ENCODE data around the gene PDXK. TPM values are rescaled to one million over a fixed set of nuclear protein-coding genes. Genes with fewer than 3 reads are reported as not detected.
A peak's percentile ranks its signal among the peaks of the same experiment; 100 is the strongest.

Gene PDXK
- total and polyA plus RNA-seq, 10 of the 15 experiments (the other 5 are each of a cell fraction or from before 2014, with no cell fraction given), result 3.7 to 141 (median 60.0) TPM

DNA sequence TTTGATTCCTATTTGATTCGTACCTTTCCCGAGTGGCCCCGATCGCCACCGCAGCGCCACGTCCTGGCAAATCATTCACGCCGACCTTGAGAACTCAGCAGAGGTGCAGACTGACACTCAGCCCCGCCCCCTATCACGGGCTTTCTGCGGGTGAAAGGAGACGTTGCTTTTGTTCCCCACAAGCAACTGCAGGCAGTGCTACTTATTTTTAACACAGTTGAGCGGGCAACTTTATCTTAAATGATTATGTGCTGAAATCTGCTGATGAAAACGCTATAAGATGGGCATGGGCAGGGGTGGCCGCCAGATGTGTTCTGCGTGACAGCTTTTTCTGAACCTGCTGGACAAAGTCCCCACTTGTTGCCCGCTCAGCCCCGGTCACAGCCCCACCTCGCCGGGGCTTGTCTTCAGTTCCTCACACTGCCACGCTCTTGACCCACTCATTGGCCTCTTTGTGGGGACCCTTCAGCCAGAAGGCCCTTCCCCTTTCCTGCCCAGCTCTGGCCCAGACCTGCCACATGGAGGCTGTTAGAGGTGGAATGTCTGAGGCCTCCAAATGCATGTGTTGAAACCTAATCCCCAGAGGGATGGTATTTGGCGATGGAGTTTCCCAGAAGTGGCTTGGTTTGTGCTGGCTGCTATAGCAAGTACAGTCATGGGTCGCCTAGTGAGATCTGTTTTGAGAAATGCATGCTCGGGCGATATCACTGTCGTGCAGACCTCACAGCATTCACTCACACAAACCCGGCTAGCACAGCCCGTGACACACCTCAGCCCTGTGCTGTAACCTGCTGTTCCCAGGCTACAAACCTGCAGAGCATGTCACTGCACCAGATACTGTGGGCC lies 15.7 kb upstream of the PDXK start:
- H3K27ac ChIP-seq (ENCODE audit: control insufficient read depth, insufficient read depth), result no peak overlapping the region
- no peak overlapping the region for H3K4me3 ChIP-seq
- H3K36me3 ChIP-seq (ENCODE audit: control insufficient read depth in 2 of 2, insufficient read depth in 2 of 2, low read length in 1 of 2), result no peaks in the 10 kb centered on the region
- 0 out of 2 replicates have a peak overlapping the region, but pooled peaks have one; percentile 9 for H3K4me2 ChIP-seq (ENCODE audit: control insufficient read depth, insufficient read depth)
- ChIA-PET CTCF (no interaction called here), RAD21 (ENCODE audit: unreplicated experiment) (no interaction called here), SMC1A (ENCODE audit: uncharacterized antibody, unreplicated experiment) (no interaction called here), POLR2A (no interaction called here)
- H3K9ac ChIP-seq (ENCODE audit: control insufficient read depth, insufficient read depth, low read length), result no peak overlapping the region
- no peaks in the 10 kb centered on the region for H3K9me3 ChIP-seq (replicated peaks; ENCODE audit: control insufficient read depth, insufficient read depth, low read length)
- in situ Hi-C loops (cut with MboI) (no loop called here), intact Hi-C loops (cut with micrococcal nuclease; ENCODE audit: unreplicated experiment) (no loop called here)
- H3K27me3 ChIP-seq (replicated peaks in 1 of 2; ENCODE audit: control insufficient read depth in 2 of 2, insufficient read depth in 2 of 2, low read length in 1 of 2), result no peaks in the 10 kb centered on the region; a peak in 1 of 4 replicates
- FAIRE-seq (no peak), ATAC-seq (peak; percentile 41), DNase-seq (ENCODE audit: low read depth, low spot score) (no peak)
- 0 out of 2 replicates have a peak overlapping the region, but pooled peaks have one; percentile 12 for H2AFZ ChIP-seq (ENCODE audit: control insufficient read depth, low read depth, low read length)
- H3K4me1 ChIP-seq (ENCODE audit: control insufficient read depth, insufficient read depth, low read length), result peaks cover 6% of the 10 kb centered on the region
- no peaks in the 10 kb centered on the region for H4K20me1 ChIP-seq (ENCODE audit: control insufficient read depth, insufficient read depth)
- no TSS peak for BruUV-seq (replicated peaks)
- H3K79me2 ChIP-seq (ENCODE audit: control insufficient read depth, insufficient read depth, low read length), result no peaks in the 10 kb centered on the region
- TF ChIP-seq, protein P1, sequence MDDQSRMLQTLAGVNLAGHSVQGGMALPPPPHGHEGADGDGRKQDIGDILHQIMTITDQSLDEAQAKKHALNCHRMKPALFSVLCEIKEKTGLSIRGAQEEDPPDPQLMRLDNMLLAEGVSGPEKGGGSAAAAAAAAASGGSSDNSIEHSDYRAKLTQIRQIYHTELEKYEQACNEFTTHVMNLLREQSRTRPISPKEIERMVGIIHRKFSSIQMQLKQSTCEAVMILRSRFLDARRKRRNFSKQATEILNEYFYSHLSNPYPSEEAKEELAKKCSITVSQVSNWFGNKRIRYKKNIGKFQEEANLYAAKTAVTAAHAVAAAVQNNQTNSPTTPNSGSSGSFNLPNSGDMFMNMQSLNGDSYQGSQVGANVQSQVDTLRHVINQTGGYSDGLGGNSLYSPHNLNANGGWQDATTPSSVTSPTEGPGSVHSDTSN (IDR thresholded peaks at IDR 0.05; ENCODE audit: insufficient replicate concordance, low read depth, low read length), result no peak
- TF ChIP-seq, protein P2, sequence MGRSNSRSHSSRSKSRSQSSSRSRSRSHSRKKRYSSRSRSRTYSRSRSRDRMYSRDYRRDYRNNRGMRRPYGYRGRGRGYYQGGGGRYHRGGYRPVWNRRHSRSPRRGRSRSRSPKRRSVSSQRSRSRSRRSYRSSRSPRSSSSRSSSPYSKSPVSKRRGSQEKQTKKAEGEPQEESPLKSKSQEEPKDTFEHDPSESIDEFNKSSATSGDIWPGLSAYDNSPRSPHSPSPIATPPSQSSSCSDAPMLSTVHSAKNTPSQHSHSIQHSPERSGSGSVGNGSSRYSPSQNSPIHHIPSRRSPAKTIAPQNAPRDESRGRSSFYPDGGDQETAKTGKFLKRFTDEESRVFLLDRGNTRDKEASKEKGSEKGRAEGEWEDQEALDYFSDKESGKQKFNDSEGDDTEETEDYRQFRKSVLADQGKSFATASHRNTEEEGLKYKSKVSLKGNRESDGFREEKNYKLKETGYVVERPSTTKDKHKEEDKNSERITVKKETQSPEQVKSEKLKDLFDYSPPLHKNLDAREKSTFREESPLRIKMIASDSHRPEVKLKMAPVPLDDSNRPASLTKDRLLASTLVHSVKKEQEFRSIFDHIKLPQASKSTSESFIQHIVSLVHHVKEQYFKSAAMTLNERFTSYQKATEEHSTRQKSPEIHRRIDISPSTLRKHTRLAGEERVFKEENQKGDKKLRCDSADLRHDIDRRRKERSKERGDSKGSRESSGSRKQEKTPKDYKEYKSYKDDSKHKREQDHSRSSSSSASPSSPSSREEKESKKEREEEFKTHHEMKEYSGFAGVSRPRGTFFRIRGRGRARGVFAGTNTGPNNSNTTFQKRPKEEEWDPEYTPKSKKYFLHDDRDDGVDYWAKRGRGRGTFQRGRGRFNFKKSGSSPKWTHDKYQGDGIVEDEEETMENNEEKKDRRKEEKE (IDR thresholded peaks at IDR 0.05), result no peak
- TF ChIP-seq, protein P3, sequence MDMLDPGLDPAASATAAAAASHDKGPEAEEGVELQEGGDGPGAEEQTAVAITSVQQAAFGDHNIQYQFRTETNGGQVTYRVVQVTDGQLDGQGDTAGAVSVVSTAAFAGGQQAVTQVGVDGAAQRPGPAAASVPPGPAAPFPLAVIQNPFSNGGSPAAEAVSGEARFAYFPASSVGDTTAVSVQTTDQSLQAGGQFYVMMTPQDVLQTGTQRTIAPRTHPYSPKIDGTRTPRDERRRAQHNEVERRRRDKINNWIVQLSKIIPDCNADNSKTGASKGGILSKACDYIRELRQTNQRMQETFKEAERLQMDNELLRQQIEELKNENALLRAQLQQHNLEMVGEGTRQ (IDR thresholded peaks at IDR 0.05; ENCODE audit: borderline replicate concordance, low read depth, low read length), result no peak
- no peak for TF ChIP-seq STAT1 (conservative IDR thresholded peaks at IDR 0.05)
- no peak for TF ChIP-seq SUZ12 (IDR thresholded peaks at IDR 0.05; ENCODE audit: unreplicated experiment)
- no peak for TF ChIP-seq ASH2L (IDR thresholded peaks at IDR 0.05; ENCODE audit: borderline replicate concordance, low read depth)
- no peak for TF ChIP-seq NFYB (IDR thresholded peaks at IDR 0.05; ENCODE audit: insufficient read depth, low read depth, low read length)
- TF ChIP-seq ESRRA (IDR thresholded peaks at IDR 0.05; ENCODE audit: low read length), result no peak
- TF ChIP-seq ZNF384 (IDR thresholded peaks at IDR 0.05; ENCODE audit: borderline replicate concordance, low read depth, low read length), result no peak
- TF ChIP-seq, protein P4, sequence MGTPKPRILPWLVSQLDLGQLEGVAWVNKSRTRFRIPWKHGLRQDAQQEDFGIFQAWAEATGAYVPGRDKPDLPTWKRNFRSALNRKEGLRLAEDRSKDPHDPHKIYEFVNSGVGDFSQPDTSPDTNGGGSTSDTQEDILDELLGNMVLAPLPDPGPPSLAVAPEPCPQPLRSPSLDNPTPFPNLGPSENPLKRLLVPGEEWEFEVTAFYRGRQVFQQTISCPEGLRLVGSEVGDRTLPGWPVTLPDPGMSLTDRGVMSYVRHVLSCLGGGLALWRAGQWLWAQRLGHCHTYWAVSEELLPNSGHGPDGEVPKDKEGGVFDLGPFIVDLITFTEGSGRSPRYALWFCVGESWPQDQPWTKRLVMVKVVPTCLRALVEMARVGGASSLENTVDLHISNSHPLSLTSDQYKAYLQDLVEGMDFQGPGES (IDR thresholded peaks at IDR 0.05), result no peak
- no peak for TF ChIP-seq RB1 (IDR thresholded peaks at IDR 0.05; ENCODE audit: borderline replicate concordance)
- TF ChIP-seq KLF5 (IDR thresholded peaks at IDR 0.05; ENCODE audit: partially characterized antibody), result no peak
- 33% methylated on average over 29 of the region's 29 CpGs for WGBS (ENCODE audit: insufficient coverage, insufficient replicate concordance, low lambda C conversion rate, missing lambda C conversion rate)

All from GM12878 (cell line).